Activated naive CD8-positive, alpha-beta T cell treated with anti-CD3 and anti-CD28 coated beads, Interleukin-2, amount 10 ng/mL, durations not matched to agents 7 days and 5 days (primary cell): ENCODE data around the gene LRRC10. TPM values are rescaled to one million over a fixed set of nuclear protein-coding genes. Genes with fewer than 3 reads are reported as not detected.
"Not testable (repeated sequence)": the region's sequence is repeated elsewhere in the genome, so short reads cannot be mapped to it uniquely, and the experiment has no call there.

Experiments used
- ATAC-seq: fragments of 150-1000 bp; cut with Tn5 transposase; one replicate; pipeline ENCODE4 v1.10.0; 2021; ENCODE audit warnings: low read depth, moderate library complexity
- POLR2A ChIA-PET: fragments of 350-600 bp; sonication (Branson Sonifier 250); formaldehyde crosslinking; loops from one replicate; lab custom pipeline; 2021; ENCODE audit warnings: antibody characterized with exemption; lab: Charles Lee
- DNase-seq: peaks from one replicate; pipeline ENCODE4 v3.0.0; 2021
- H3K27ac Mint-ChIP-seq: one replicate; pipeline ENCODE4 v1.8.0; 2022; ENCODE audit warnings: mild to moderate bottlenecking, mixed read lengths
- H3K27me3 Mint-ChIP-seq: one replicate; pipeline ENCODE4 v1.8.0; 2022; ENCODE audit warnings: mild to moderate bottlenecking, moderate library complexity, mixed read lengths
- H3K36me3 Mint-ChIP-seq: one replicate; pipeline ENCODE4 v1.8.0; 2021; ENCODE audit warnings: mild to moderate bottlenecking, mixed read lengths
- H3K4me1 Mint-ChIP-seq: one replicate; pipeline ENCODE4 v1.8.0; 2021; ENCODE audit warnings: mixed read lengths
- H3K4me3 Mint-ChIP-seq: one replicate; pipeline ENCODE4 v1.8.0; 2022; ENCODE audit warnings: mild to moderate bottlenecking, moderate library complexity, mixed read lengths
- H3K9me3 Mint-ChIP-seq: one replicate; pipeline ENCODE4 v1.8.0; 2021; ENCODE audit warnings: mixed read lengths
- total RNA-seq, 2 experiments: library from RNA; stranded (reverse); gene quantifications; one replicate each; pipeline ENCODE4 v1.2.3, GENCODE V29; 2021

LRRC10 gene
- total RNA-seq, 2 experiments from 2014 or later, result not detected

- POLR2A ChIA-PET, ATAC-seq, H3K4me1 Mint-ChIP-seq, H3K9me3 Mint-ChIP-seq, H3K4me3 Mint-ChIP-seq, H3K27me3 Mint-ChIP-seq, DNase-seq, H3K27ac Mint-ChIP-seq: not testable (repeated sequence)
- H3K36me3 Mint-ChIP-seq, result peaks cover 29% of the 10 kb centered on the region
Measured at GRCh38 chr12:69603556-69603955, 7.2 kb downstream of the LRRC10 start.

GRCh38 chr12:69602954-69603353 is 7.8 kb downstream of the LRRC10 start:
- DNase-seq (no peak), ATAC-seq (no peak)
- Mint-ChIP-seq H3K4me1 (peaks cover 1% of the 10 kb centered on the region), H3K36me3 (peaks cover 30% of the 10 kb centered on the region), H3K9me3 (no peaks in the 10 kb centered on the region), H3K27me3 (no peaks in the 10 kb centered on the region), H3K27ac (no peak overlapping the region), H3K4me3 (no peak overlapping the region)
- POLR2A ChIA-PET, result no interaction called here

GRCh38 chr12:69601962-69602685 is 8.6 kb downstream of the LRRC10 start:
- Mint-ChIP-seq H3K27me3 (no peaks in the 10 kb centered on the region), H3K36me3 (peaks cover 34% of the 10 kb centered on the region), H3K4me3 (no peak overlapping the region), H3K4me1 (peaks cover 1% of the 10 kb centered on the region), H3K9me3 (no peaks in the 10 kb centered on the region), H3K27ac (no peak overlapping the region)
- DNase-seq (no peak), ATAC-seq (no peak)
- POLR2A ChIA-PET, result no interaction called here

- DNase-seq (no peak), ATAC-seq (no peak)
- no peak overlapping the region for H3K4me3 Mint-ChIP-seq
- H3K27me3 Mint-ChIP-seq, result no peaks in the 10 kb centered on the region
- H3K27ac Mint-ChIP-seq, result no peak overlapping the region
- POLR2A ChIA-PET, result no interaction called here
- peaks cover 37% of the 10 kb centered on the region for H3K36me3 Mint-ChIP-seq
- H3K4me1 Mint-ChIP-seq, result peaks cover 4% of the 10 kb centered on the region
- no peaks in the 10 kb centered on the region for H3K9me3 Mint-ChIP-seq
Measured at GRCh38 chr12:69600804-69601203, 9.9 kb downstream of the LRRC10 start.

GRCh38 chr12:69598174-69598753 is 12.4 kb downstream of the LRRC10 start:
- H3K4me3 Mint-ChIP-seq, result no peak overlapping the region
- POLR2A ChIA-PET, result no interaction called here
- H3K27me3 Mint-ChIP-seq, result no peaks in the 10 kb centered on the region
- H3K4me1 Mint-ChIP-seq, result peaks cover 7% of the 10 kb centered on the region
- DNase-seq (no peak), ATAC-seq (no peak)
- H3K36me3 Mint-ChIP-seq, result peaks cover 40% of the 10 kb centered on the region
- no peaks in the 10 kb centered on the region for H3K9me3 Mint-ChIP-seq
- H3K27ac Mint-ChIP-seq, result no peak overlapping the region

- POLR2A ChIA-PET, result interaction anchor here (0.7 kb wide), 1 partner anchor 42 kb away, joined by 3 read pairs; no protein-coding TSS in a partner anchor
Measured at GRCh38 chr12:69595689-69596088, 15.0 kb downstream of the LRRC10 start.

GRCh38 chr12:69589082-69589481 is 21.6 kb downstream of the LRRC10 start:
- Mint-ChIP-seq H3K4me3 (no peak overlapping the region), H3K27ac (no peak overlapping the region), H3K36me3 (peaks cover 26% of the 10 kb centered on the region), H3K27me3 (no peaks in the 10 kb centered on the region), H3K9me3 (no peaks in the 10 kb centered on the region), H3K4me1 (peaks cover 8% of the 10 kb centered on the region)
- DNase-seq (no peak), ATAC-seq (no peak)
- POLR2A ChIA-PET, result no interaction called here

More at GRCh38 chr12:69595689-69596088, 15.0 kb downstream of the LRRC10 start:
- H3K36me3 Mint-ChIP-seq, result peaks cover 30% of the 10 kb centered on the region
- no peak overlapping the region for H3K27ac Mint-ChIP-seq
- DNase-seq (no peak), ATAC-seq (no peak)
- no peak overlapping the region for H3K4me3 Mint-ChIP-seq
- no peaks in the 10 kb centered on the region for H3K9me3 Mint-ChIP-seq
- H3K27me3 Mint-ChIP-seq, result no peaks in the 10 kb centered on the region
- H3K4me1 Mint-ChIP-seq, result peaks cover 8% of the 10 kb centered on the region

GRCh38 chr12:69588527-69588926 is 22.2 kb downstream of the LRRC10 start:
- H3K27ac Mint-ChIP-seq, result no peak overlapping the region
- H3K9me3 Mint-ChIP-seq, result no peaks in the 10 kb centered on the region
- no peak for ATAC-seq
- peaks cover 8% of the 10 kb centered on the region for H3K4me1 Mint-ChIP-seq
- H3K36me3 Mint-ChIP-seq, result peaks cover 23% of the 10 kb centered on the region
- POLR2A ChIA-PET, result no interaction called here
- H3K4me3 Mint-ChIP-seq, result no peak overlapping the region
- no peaks in the 10 kb centered on the region for H3K27me3 Mint-ChIP-seq
- DNase-seq, result no peak

- H3K4me1 Mint-ChIP-seq, result peaks cover 4% of the 10 kb centered on the region
Measured at GRCh38 chr12:69585189-69586062, 25.3 kb downstream of the LRRC10 start, which contains the start of gene CCT2. CCT2 (plus strand) TSS chr12:69585459; CDS start chr12:69585522, 63 bp downstream.

GRCh38 chr12:69583203-69583602 is 27.5 kb downstream of the LRRC10 start:
- ATAC-seq (no peak), DNase-seq (no peak)
- Mint-ChIP-seq H3K4me3 (no peak overlapping the region), H3K9me3 (no peaks in the 10 kb centered on the region), H3K4me1 (peaks cover 5% of the 10 kb centered on the region), H3K27me3 (peaks cover 1% of the 10 kb centered on the region), H3K36me3 (peaks cover 5% of the 10 kb centered on the region), H3K27ac (no peak overlapping the region)
- POLR2A ChIA-PET, result no interaction called here

More at GRCh38 chr12:69585189-69586062, 25.3 kb downstream of the LRRC10 start, which contains the start of gene CCT2:
- Mint-ChIP-seq H3K36me3 (peaks cover 11% of the 10 kb centered on the region), H3K9me3 (no peaks in the 10 kb centered on the region), H3K27me3 (peaks cover 1% of the 10 kb centered on the region), H3K27ac (peak within 1 kb of the TSS; percentile 98), H3K4me3 (peak within 1 kb of the TSS; percentile 96)
- DNase-seq (peak; percentile 95), ATAC-seq (peak; percentile 91)
- POLR2A ChIA-PET, result interaction anchor here (1.0 to 1.2 kb wide), 6 partner anchors 15 to 658 kb away, joined by 3 to 9 read pairs (median 6); partner anchors contain the start of genes CNOT2 and FRS2

- Mint-ChIP-seq H3K36me3 (no peaks in the 10 kb centered on the region), H3K4me3 (no peak overlapping the region), H3K9me3 (no peaks in the 10 kb centered on the region), H3K27ac (no peak overlapping the region), H3K27me3 (peaks cover 1% of the 10 kb centered on the region), H3K4me1 (peaks cover 1% of the 10 kb centered on the region)
- ATAC-seq (no peak), DNase-seq (no peak)
- POLR2A ChIA-PET, result no interaction called here
Measured at GRCh38 chr12:69580074-69580473, 30.6 kb downstream of the LRRC10 start.

GRCh38 chr12:69579029-69579428 is 31.7 kb downstream of the LRRC10 start:
- ATAC-seq, result no peak
- Mint-ChIP-seq H3K36me3 (peaks cover 8% of the 10 kb centered on the region), H3K27me3 (peaks cover 1% of the 10 kb centered on the region), H3K4me1 (peaks cover 1% of the 10 kb centered on the region), H3K27ac (no peak overlapping the region), H3K4me3 (no peak overlapping the region), H3K9me3 (no peaks in the 10 kb centered on the region)
- no peak for DNase-seq
- POLR2A ChIA-PET, result no interaction called here

- ATAC-seq (no peak), DNase-seq (no peak)
- Mint-ChIP-seq H3K27me3 (peaks cover 1% of the 10 kb centered on the region), H3K4me1 (peaks cover 4% of the 10 kb centered on the region), H3K27ac (no peak overlapping the region), H3K9me3 (no peaks in the 10 kb centered on the region), H3K36me3 (peaks cover 9% of the 10 kb centered on the region), H3K4me3 (no peak overlapping the region)
- POLR2A ChIA-PET, result no interaction called here
Measured at GRCh38 chr12:69578283-69578682, 32.4 kb downstream of the LRRC10 start.
